Transverse colon (tissue), 4 donors: Measurements from ENCODE around the gene IRS2. TPM values are rescaled to one million over a fixed set of nuclear protein-coding genes. Genes with fewer than 3 reads are reported as not detected.

Source experiments
- DNase-seq: peaks from one replicate; pipeline ENCODE4 v3.0.0-alpha.2; 2019
- H3K27ac ChIP-seq, 4 donors: fragments of 200-600 bp; sonication (generic); 2 replicates each; pipeline ENCODE4 v1.5.1; 2016 to 2018; ENCODE audit warnings: inconsistent platforms in 4 of 4
- H3K27me3 ChIP-seq: fragments of 200-600 bp; sonication (generic); 2 replicates; pipeline ENCODE4 v1.5.1; 2017; ENCODE audit warnings: inconsistent platforms
- H3K36me3 ChIP-seq, 4 donors: fragments of 200-600 bp; sonication (generic); 2 replicates each; pipeline ENCODE4 v1.5.1; 2017 to 2019; ENCODE audit warnings: inconsistent platforms in 4 of 4
- H3K4me1 ChIP-seq, 4 donors: fragments of 200-600 bp; sonication (generic); 2 replicates each; pipeline ENCODE4 v1.5.1; 2017 to 2020; ENCODE audit warnings: inconsistent platforms in 4 of 4
- H3K4me3 ChIP-seq, 4 donors: fragments of 200-600 bp; sonication (generic); 1 replicate in 1 of 4; 2 replicates in 3 of 4; pipeline versions ENCODE4 v1.5.1 to v1.6.1; 2017 to 2019; ENCODE audit warnings: inconsistent platforms in 4 of 4
- H3K9me3 ChIP-seq, 2 donors: fragments of 200-600 bp; sonication (generic); 2 replicates each; pipeline ENCODE4 v1.5.1; 2017 to 2019; ENCODE audit warnings: inconsistent platforms in 2 of 2
- CTCF ChIP-seq, 5 experiments: fragments of 200-600 bp in 3 of 5; fragments of 450-650 bp in 2 of 5; sonication (generic) in 3 of 5; IDR thresholded peaks; 1 replicate in 2 of 5; 2 replicates in 3 of 5; pipeline ENCODE4 v1.5.1; 2016 to 2017; ENCODE audit warnings: antibody characterized with exemption in 5 of 5, inconsistent platforms in 3 of 5, mild to moderate bottlenecking in 2 of 5, moderate library complexity in 1 of 5
- EP300 ChIP-seq: sonication (generic); formaldehyde crosslinking; IDR thresholded peaks from one replicate; pipeline ENCODE4 v1.6.1; 2017; ENCODE audit warnings: antibody characterized with exemption, low read depth
- POLR2A ChIP-seq: fragments of 450-650 bp; IDR thresholded peaks from one replicate; pipeline ENCODE4 v1.6.1; 2016; ENCODE audit warnings: antibody characterized with exemption, mild to moderate bottlenecking, moderate library complexity
- POLR2AphosphoS5 ChIP-seq, 3 donors: sonication (generic); formaldehyde crosslinking; IDR thresholded peaks; one replicate each; pipeline ENCODE4 v1.6.1; 2016; ENCODE audit warnings: antibody characterized with exemption in 3 of 3
- WGBS, 2 donors: methylation state at CpG; one replicate each; pipeline ENCODE4 v1.1.5; 2018; ENCODE audit warnings: low coverage in 1 of 2; 5-methylcytosine and 5-hydroxymethylcytosine counted together
- in situ Hi-C, 4 donors: fragments of 200-750 bp; cut with MboI; loops; one replicate each; pipeline versions ENCODE4 v1.15.0 to v1.15.1; 2017; ENCODE audit warnings: low sequenced_read_pairs in 3 of 4, low pct_ligation_motif_present in 1 of 4, low pct_unique_long_range_greater_than_20kb in 1 of 4
- intact Hi-C: fragments of 100-400 bp; cut with DNase I; formaldehyde crosslinking; loops from one replicate; pipeline ENCODE4 v1.15.1; 2023; ENCODE audit warnings: low total_unique reads
- total RNA-seq, 4 donors: library from RNA; depleted of rRNA; stranded (reverse); fragments of >200 nt; gene quantifications; one replicate each; pipeline ENCODE4 v1.1.0, GENCODE V29; 2016

The IRS2 gene
- total RNA-seq, 4 donors from 2014 or later, result 12.5 to 72.6 (median 28.5) TPM

GRCh38 chr13:109790942-109791605, 4.7 kb upstream of the IRS2 start:
- H3K27ac ChIP-seq, result no peak overlapping the region

GRCh38 chr13:109790086-109790485, 3.7 kb upstream of the IRS2 start:
- in situ Hi-C loops (loop anchor here in 3 of 4 donors (25.0 kb wide), 3 partner anchors 322 to 828 kb away; no protein-coding TSS in a partner anchor), intact Hi-C loops (loop anchor here (5.0 kb wide), 1 partner anchor 343 kb away; no protein-coding TSS in a partner anchor)
- 56 to 67% methylated on average over 1 of the region's 1 CpG for WGBS, 2 donors

More at GRCh38 chr13:109790942-109791605, 4.7 kb upstream of the IRS2 start:
- Histone ChIP-seq H3K9me3 (no peaks in the 10 kb centered on the region), H3K27me3 (peaks cover 31% of the 10 kb centered on the region), H3K36me3 (no peaks in the 10 kb centered on the region), H3K4me3 (no peak overlapping the region), H3K4me1 (peaks cover 0 to 9% (median 6%) of the 10 kb centered on the region in 4 donors)
- in situ Hi-C loops, result loop anchor here in 3 of 4 donors (25.0 kb wide), 3 partner anchors 321 to 829 kb away; no protein-coding TSS in a partner anchor
- WGBS, 2 donors, result 37 to 60% methylated on average over 1 to 7 of the region's 7 CpGs
- peak; percentile 36 for DNase-seq
- intact Hi-C loops, result loop anchor here (5.0 kb wide), 1 partner anchor 344 kb away; no protein-coding TSS in a partner anchor
- TF ChIP-seq POLR2AphosphoS5 (IDR thresholded peaks at IDR 0.05) (no peak), CTCF (IDR thresholded peaks at IDR 0.05) (peak; percentile 16 to 37 (median 32))

GRCh38 chr13:109789262-109789661, 2.9 kb upstream of the IRS2 start:
- 43 to 58% methylated on average over 2 of the region's 2 CpGs for WGBS, 2 donors
- Histone ChIP-seq H3K36me3 (no peaks in the 10 kb centered on the region), H3K9me3 (no peaks in the 10 kb centered on the region), H3K4me3 (no peak overlapping the region), H3K27me3 (peaks cover 28% of the 10 kb centered on the region), H3K27ac (peak overlapping the region in 3 of 4 donors; percentile 24 to 92 (median 43)), H3K4me1 (peaks cover 0 to 10% (median 8%) of the 10 kb centered on the region in 4 donors)
- TF ChIP-seq POLR2A (no peak), CTCF (IDR thresholded peaks at IDR 0.05) (no peak), EP300 (no peak)
- intact Hi-C loops, result no loop called here
- no peak for DNase-seq
- in situ Hi-C loops, result loop anchor here in 3 of 4 donors (25.0 kb wide), 3 partner anchors 323 to 827 kb away; no protein-coding TSS in a partner anchor

More at GRCh38 chr13:109790086-109790485, 3.7 kb upstream of the IRS2 start:
- no peak for TF ChIP-seq POLR2AphosphoS5 (IDR thresholded peaks at IDR 0.05)
- no peaks in the 10 kb centered on the region for H3K36me3 ChIP-seq
- H3K4me1 ChIP-seq, result peaks cover 0 to 9% (median 6%) of the 10 kb centered on the region in 4 donors
- no peak for DNase-seq
- H3K27me3 ChIP-seq, result peaks cover 28% of the 10 kb centered on the region
- H3K27ac ChIP-seq, result no peak overlapping the region
- H3K4me3 ChIP-seq, result no peak overlapping the region
- no peaks in the 10 kb centered on the region for H3K9me3 ChIP-seq

- in situ Hi-C loops (loop anchor here in 3 of 4 donors (25.0 kb wide), 3 partner anchors 324 to 826 kb away; no protein-coding TSS in a partner anchor), intact Hi-C loops (no loop called here)
- TF ChIP-seq CTCF (IDR thresholded peaks at IDR 0.05), result no peak
- no peak for TF ChIP-seq POLR2AphosphoS5 (IDR thresholded peaks at IDR 0.05)
- TF ChIP-seq EP300, result no peak
- no peak for TF ChIP-seq POLR2A
- no peak for DNase-seq
- WGBS, 2 donors, result 18 to 50% methylated on average over 3 to 7 of the region's 7 CpGs
- Histone ChIP-seq H3K27ac (peak overlapping the region in 3 of 4 donors; percentile 24 to 92 (median 43)), H3K4me3 (no peak overlapping the region), H3K9me3 (no peaks in the 10 kb centered on the region), H3K4me1 (peaks cover 0 to 17% (median 14%) of the 10 kb centered on the region in 4 donors), H3K36me3 (peaks cover 0 to 5% (median 2%) of the 10 kb centered on the region in 4 donors), H3K27me3 (peaks cover 28% of the 10 kb centered on the region)
These were observed 2.2 kb upstream of the IRS2 start for GRCh38 chr13:109788372-109789111.
